ENCODE results near the gene MICAL2.

The MICAL2 gene

GRCh38 chr11:12076840-12077534, 33.4 kb upstream of the MICAL2 start:
- no peak for DNase-seq
- intact Hi-C loops (cut with DNase I) = no loop called here

DNA sequence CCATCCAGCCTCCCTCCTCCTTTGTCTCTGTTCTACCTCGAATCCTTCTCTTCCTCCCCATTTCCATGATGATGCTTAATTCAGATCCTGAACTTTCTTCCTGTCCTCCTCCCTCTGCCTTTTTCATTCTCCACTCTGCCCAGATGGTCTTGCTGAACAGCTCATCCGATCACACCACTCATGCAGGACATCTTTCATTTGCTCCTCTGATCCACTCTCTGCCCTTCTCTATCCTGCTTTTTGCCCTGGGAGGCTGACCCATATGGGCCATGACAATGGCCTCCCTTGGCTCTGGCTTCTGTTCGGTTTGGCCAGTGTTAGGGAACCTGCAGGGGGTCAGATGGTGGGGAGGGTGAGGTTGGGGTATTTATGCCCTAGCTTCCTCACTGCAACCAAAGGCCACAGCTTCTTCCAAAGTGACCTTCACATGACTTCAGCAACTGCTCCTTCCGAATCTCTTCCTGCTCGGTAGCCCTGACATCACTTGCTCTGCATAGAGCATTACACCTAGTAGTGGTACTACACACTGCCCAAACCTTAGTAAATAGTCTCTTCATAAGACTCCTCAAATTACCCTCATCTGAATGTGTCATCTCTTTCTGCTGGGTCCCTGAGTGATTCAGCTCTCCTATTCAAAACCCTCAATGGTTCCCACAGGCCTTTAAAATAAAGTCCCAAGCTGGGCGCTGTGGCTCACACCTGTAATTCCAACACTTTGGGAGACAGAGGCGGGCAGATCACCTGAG, 32.7 kb upstream of the MICAL2 start:
- intact Hi-C loops (cut with DNase I) = no loop called here
- no peak for DNase-seq

- intact Hi-C loops (cut with DNase I) = no loop called here
- peak in 2 of 10 donors; percentile 37 to 89 for DNase-seq
Measured at GRCh38 chr11:12079726-12080556, 30.4 kb upstream of the MICAL2 start.

- DNase-seq = no peak
- intact Hi-C loops (cut with DNase I) = no loop called here
Measured at GRCh38 chr11:12083380-12083779, 27.0 kb upstream of the MICAL2 start.

DNA sequence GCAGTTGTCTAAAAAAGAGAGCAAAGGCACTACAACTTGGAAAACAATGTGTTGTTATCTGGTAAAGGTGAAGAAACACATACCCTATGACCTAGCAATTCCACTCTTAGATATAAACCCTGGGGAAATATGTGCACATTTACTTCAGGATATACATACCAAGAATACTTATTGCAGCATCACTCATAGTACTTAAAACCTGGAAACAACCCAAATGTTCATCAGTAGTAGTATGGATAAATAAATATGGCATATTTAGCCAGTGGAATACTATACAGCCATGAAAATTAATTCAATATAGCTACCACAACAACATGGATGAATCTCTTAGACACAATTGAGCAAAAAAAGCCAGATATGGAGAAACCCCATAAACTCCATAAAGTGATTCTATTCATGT, 26.1 kb upstream of the MICAL2 start:
- intact Hi-C loops (cut with DNase I) = no loop called here
- no peak for DNase-seq

GRCh38 chr11:12085371-12086251, 24.8 kb upstream of the MICAL2 start:
- intact Hi-C loops (cut with DNase I) = no loop called here

DNA sequence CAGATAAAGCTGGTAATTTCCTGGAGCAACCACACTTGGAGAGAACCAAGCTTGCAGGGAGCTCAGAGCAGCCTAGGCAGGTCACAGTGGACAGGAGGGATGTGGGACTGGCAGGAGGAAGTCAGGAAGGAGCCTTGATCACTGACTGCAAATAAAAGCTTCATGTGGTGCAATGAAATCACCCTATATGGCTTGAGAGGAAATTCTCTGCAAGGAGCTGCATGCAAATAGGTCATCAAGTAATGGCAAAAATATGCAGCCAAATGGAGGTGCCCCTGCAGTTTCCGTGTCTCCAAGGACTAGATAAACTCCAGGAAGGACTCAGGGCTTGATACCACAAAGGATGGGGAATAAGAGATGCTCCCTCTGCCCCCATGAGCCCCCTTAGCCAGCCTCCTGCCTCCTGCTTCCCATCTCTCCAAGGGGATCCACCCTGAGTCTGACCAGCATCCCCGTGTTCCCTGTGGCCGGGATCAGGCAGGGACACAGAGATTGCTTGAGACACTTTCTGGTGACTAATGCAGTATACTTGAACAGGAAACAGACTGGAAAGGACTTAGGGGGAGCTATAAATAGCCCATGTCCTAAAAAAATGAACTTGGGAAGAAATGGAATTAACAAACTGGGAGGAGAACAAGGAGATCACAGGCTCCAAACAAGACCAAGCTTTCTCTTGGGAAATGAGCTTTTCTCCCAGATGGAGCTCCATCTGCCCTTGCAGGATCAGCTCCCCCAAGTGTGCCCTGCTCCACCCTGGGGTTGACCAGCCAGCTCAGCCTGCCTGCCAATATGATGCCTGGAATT, 23.9 kb upstream of the MICAL2 start:
- DNase-seq = peak in 2 of 10 donors; percentile 51 to 89
- intact Hi-C loops (cut with DNase I) = no loop called here

More at GRCh38 chr11:12085371-12086251, 24.8 kb upstream of the MICAL2 start:
- DNase-seq = peak in 4 of 10 donors; percentile 31 to 86 (median 68)

DNA sequence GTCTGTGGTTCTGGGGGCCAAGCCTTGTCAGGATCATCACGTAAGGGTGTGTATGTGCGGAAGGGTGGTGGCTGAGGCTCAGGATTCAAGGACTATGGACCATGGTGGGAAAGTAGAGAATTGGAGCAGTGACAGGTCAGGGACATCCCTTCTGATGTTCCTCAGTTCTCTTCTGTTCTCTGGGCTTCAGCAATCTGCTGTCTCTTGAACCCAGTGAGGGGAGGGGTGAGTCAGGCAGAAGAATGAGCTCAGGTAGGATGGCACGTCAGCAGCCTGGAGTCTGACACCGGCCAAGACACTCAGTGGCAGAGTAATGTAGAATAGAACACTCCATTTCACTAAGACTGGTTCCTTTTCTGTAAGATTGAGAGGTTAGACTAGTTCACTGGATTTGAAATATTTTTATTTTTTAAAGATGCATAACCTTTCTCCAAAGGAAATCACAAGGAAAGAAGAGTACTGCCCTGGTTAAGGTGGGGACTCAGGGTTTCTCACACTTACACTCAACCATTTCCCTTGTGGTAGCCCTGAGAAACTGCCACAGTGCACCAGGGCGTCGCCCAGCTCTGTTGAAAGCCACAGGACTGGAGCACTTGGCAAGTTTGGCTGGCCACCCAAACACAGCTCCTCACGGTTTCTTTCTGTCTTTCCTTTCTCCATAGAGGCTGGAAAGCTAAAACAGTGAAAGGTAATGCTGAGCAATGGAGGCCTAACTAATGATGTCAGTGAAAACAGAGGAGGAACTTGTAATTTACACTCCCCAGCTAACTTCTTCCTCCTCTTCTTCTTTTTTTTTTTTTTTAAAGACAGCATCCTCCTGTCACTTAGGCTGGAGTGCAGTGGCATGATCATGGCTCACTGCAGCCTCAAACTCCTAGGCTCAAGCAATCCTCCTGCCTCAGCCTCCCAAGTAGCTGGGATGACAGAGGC, 23.1 kb upstream of the MICAL2 start:
- intact Hi-C loops (cut with DNase I) = loop anchor here (2.0 kb wide), 2 partner anchors 149 to 195 kb away; no protein-coding TSS in a partner anchor
- no peak for DNase-seq

DNA sequence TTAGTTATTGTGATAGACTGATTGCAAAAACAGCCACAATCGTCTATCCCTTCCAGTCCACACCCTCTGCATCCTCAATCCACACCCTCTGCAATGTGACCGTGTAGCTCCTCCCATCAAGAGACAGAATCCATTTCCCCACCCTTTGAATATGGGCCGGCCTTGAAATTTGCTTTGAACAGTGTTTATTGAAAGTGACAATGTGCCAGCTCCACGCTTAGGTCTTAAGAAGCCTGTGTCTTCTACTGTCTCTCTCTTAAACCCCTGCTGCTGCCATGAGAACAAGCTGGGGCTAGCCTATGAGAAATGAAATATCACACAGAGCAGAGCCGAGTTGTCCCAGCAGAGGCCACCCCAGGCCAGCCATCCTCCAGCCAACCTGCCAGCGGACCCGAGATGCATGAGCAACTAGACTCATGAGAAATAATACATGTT, 22.3 kb upstream of the MICAL2 start:
- peak in 7 of 10 donors; percentile 43 to 94 (median 59) for DNase-seq
- intact Hi-C loops (cut with DNase I) = loop anchor here (2.0 kb wide), 2 partner anchors 149 to 195 kb away; no protein-coding TSS in a partner anchor

GRCh38 chr11:12088531-12088930, 21.9 kb upstream of the MICAL2 start:
- no peak for DNase-seq
- intact Hi-C loops (cut with DNase I) = loop anchor here (2.0 kb wide), 2 partner anchors 148 to 194 kb away; no protein-coding TSS in a partner anchor

GRCh38 chr11:12089041-12089440, 21.3 kb upstream of the MICAL2 start:
- intact Hi-C loops (cut with DNase I) = loop anchor here (2.0 kb wide), 2 partner anchors 148 to 194 kb away; no protein-coding TSS in a partner anchor
- DNase-seq = no peak

DNA sequence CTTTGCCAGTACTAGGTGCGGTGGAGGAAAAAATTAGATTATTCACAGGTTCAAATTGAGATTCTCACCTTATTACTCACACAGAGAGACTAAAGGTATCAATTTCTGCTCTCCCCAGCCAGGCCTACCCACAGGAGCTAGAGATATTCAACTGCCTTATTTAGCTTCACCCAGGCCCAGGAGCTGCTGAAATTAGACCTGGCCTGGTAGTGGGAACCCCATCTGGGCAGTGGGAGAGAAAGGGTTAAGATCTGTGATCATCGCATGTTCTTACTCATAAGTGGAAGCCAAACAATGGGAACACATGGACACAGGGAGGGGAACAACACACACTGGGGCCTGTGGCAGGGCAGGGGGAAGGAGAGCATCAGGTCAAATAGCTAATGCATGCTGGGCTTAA, 20.9 kb upstream of the MICAL2 start:
- DNase-seq = no peak
- intact Hi-C loops (cut with DNase I) = loop anchor here (2.0 kb wide), 2 partner anchors 147 to 193 kb away; no protein-coding TSS in a partner anchor

GRCh38 chr11:12090061-12090591, 20.3 kb upstream of the MICAL2 start:
- no peak for DNase-seq
- intact Hi-C loops (cut with DNase I) = no loop called here

- intact Hi-C loops (cut with DNase I) = no loop called here
- DNase-seq = no peak
Measured at GRCh38 chr11:12090761-12091258, 19.6 kb upstream of the MICAL2 start.

GRCh38 chr11:12091956-12092558, 18.3 kb upstream of the MICAL2 start:
- intact Hi-C loops (cut with DNase I) = no loop called here

DNA sequence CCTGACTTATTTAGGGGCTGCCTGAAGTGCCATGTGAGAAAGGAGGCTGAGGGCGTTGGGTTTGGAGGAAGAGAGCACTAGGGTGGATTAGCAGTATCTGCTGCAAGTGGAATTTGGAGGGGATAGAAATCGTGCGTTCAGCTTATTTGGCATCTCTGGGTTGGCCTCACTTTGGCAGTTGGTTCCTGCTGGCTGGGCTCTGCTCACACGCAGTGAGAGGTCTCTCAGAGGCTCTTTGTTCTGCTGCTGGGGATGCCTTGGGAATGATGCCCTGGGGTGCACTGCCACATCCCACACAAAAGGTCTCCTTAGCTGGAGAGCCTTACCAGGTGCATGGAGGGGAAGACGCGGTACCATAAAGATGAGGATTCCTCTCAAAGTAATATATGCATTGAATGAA, 17.7 kb upstream of the MICAL2 start:
- peak in 4 of 10 donors; percentile 33 to 86 (median 78) for DNase-seq
- intact Hi-C loops (cut with DNase I) = no loop called here

More at GRCh38 chr11:12091956-12092558, 18.3 kb upstream of the MICAL2 start:
- no peak for DNase-seq
